Right atrium auricular region (tissue), 2 donors: Measurements from ENCODE around the gene SRPK2. TPM values are rescaled to one million over a fixed set of nuclear protein-coding genes. Genes with fewer than 3 reads are reported as not detected.

Experiments used
- DNase-seq: peaks from one replicate; pipeline ENCODE4 v3.0.0-alpha.2; 2019; ENCODE audit warnings: low spot score
- H3K27ac ChIP-seq, 2 donors: fragments of 200-600 bp; sonication (generic); 1 replicate in 1 of 2; 2 replicates in 1 of 2; pipeline ENCODE4 v1.5.1; 2016 to 2019
- H3K27me3 ChIP-seq, 2 donors: fragments of 200-600 bp; sonication (generic); one replicate each; pipeline versions ENCODE4 v1.5.1 to v1.6.0; 2017 to 2019
- H3K36me3 ChIP-seq: fragments of 200-600 bp; sonication (generic); one replicate; pipeline ENCODE4 v1.5.1; 2016
- H3K4me1 ChIP-seq, 2 donors: fragments of 200-600 bp; sonication (generic); one replicate each; pipeline versions ENCODE4 v1.5.1 to v1.6.0; 2017 to 2019
- H3K4me3 ChIP-seq, 2 donors: fragments of 200-600 bp; sonication (generic); 1 replicate in 1 of 2; 2 replicates in 1 of 2; pipeline ENCODE4 v1.5.1; 2017 to 2019; ENCODE audit warnings: mild to moderate bottlenecking in 1 of 2, moderate library complexity in 1 of 2
- H3K9me3 ChIP-seq, 2 donors: fragments of 200-600 bp; sonication (generic); one replicate each; pipeline ENCODE4 v1.5.1; 2019
- CTCF ChIP-seq, 2 donors: fragments of 200-600 bp; sonication (generic); IDR thresholded peaks; one replicate each; pipeline ENCODE4 v1.5.1; 2019; ENCODE audit warnings: antibody characterized with exemption in 2 of 2
- total RNA-seq, 2 donors: library from RNA; depleted of rRNA; stranded (reverse); fragments of >200 nt; gene quantifications; one replicate each; pipeline ENCODE4 v1.1.0, GENCODE V29; 2016

Gene SRPK2
- total RNA-seq, 2 donors from 2014 or later: 19.8 to 20.9 TPM

- Histone ChIP-seq H3K36me3 (peaks cover 22% of the 10 kb centered on the region), H3K9me3 (no peaks in the 10 kb centered on the region), H3K4me1 (no peaks in the 10 kb centered on the region), H3K27ac (no peak overlapping the region), H3K4me3 (no peak overlapping the region), H3K27me3 (no peaks in the 10 kb centered on the region)
- TF ChIP-seq CTCF (IDR thresholded peaks at IDR 0.05): no peak
- no peak for DNase-seq
These were observed 225.0 kb downstream of the SRPK2 start for GRCh38 chr7:105163718-105164117.

- Histone ChIP-seq H3K4me1 (no peaks in the 10 kb centered on the region), H3K4me3 (no peak overlapping the region), H3K36me3 (peaks cover 7% of the 10 kb centered on the region), H3K27me3 (no peaks in the 10 kb centered on the region), H3K9me3 (no peaks in the 10 kb centered on the region), H3K27ac (no peak overlapping the region)
- no peak for TF ChIP-seq CTCF (IDR thresholded peaks at IDR 0.05)
- DNase-seq: no peak
These were observed 227.4 kb downstream of the SRPK2 start for GRCh38 chr7:105161366-105161765.

- no peak for TF ChIP-seq CTCF (IDR thresholded peaks at IDR 0.05)
- Histone ChIP-seq H3K9me3 (no peaks in the 10 kb centered on the region), H3K4me3 (no peak overlapping the region), H3K36me3 (no peaks in the 10 kb centered on the region), H3K27me3 (no peaks in the 10 kb centered on the region), H3K4me1 (peaks cover 0 to 10% of the 10 kb centered on the region in 2 donors), H3K27ac (no peak overlapping the region)
- no peak for DNase-seq
These were observed 231.4 kb downstream of the SRPK2 start for GRCh38 chr7:105157278-105157677.

GRCh38 chr7:105156731-105157130 is 232.0 kb downstream of the SRPK2 start:
- Histone ChIP-seq H3K36me3 (no peaks in the 10 kb centered on the region), H3K4me3 (no peak overlapping the region), H3K4me1 (peaks cover 0 to 10% of the 10 kb centered on the region in 2 donors), H3K9me3 (no peaks in the 10 kb centered on the region), H3K27ac (no peak overlapping the region), H3K27me3 (no peaks in the 10 kb centered on the region)
- no peak for DNase-seq
- no peak for TF ChIP-seq CTCF (IDR thresholded peaks at IDR 0.05)

- Histone ChIP-seq H3K4me3 (no peak overlapping the region), H3K27ac (no peak overlapping the region)
- TF ChIP-seq CTCF (IDR thresholded peaks at IDR 0.05): no peak
These were observed 234.6 kb downstream of the SRPK2 start for GRCh38 chr7:105154084-105154483.

GRCh38 chr7:105153531-105153930 is 235.2 kb downstream of the SRPK2 start:
- Histone ChIP-seq H3K9me3 (no peaks in the 10 kb centered on the region), H3K36me3 (no peaks in the 10 kb centered on the region), H3K4me3 (no peak overlapping the region), H3K27ac (no peak overlapping the region), H3K4me1 (peaks cover 0 to 10% of the 10 kb centered on the region in 2 donors), H3K27me3 (no peaks in the 10 kb centered on the region)
- no peak for DNase-seq
- TF ChIP-seq CTCF (IDR thresholded peaks at IDR 0.05): no peak

More at GRCh38 chr7:105154084-105154483, 234.6 kb downstream of the SRPK2 start:
- Histone ChIP-seq H3K9me3 (no peaks in the 10 kb centered on the region), H3K27me3 (no peaks in the 10 kb centered on the region), H3K4me1 (peaks cover 0 to 10% of the 10 kb centered on the region in 2 donors), H3K36me3 (no peaks in the 10 kb centered on the region)
- no peak for DNase-seq
